K562 (cell line): Measurements from ENCODE around the gene ISG20. TPM values are rescaled to one million over a fixed set of nuclear protein-coding genes. Genes with fewer than 3 reads are reported as not detected.
A peak's percentile ranks its signal among the peaks of the same experiment; 100 is the strongest.

Source experiments
- ATF1 ChIP-seq, 2 experiments: fragments of 450-650 bp in 1 of 2; IDR thresholded peaks; 2 replicates each; pipeline ENCODE4 v1.6.1; 2016; ENCODE audit warnings: missing compliant biosample characterization in 1 of 2, missing genetic modification characterization in 1 of 2
- EP300 ChIP-seq: IDR thresholded peaks from 2 replicates; pipeline ENCODE4 v1.6.1; 2012; ENCODE audit warnings: low read length, improper control_type of control experiment
- GATAD2B ChIP-seq: fragments of 450-650 bp; IDR thresholded peaks from 2 replicates; pipeline ENCODE4 v1.6.1; 2017; ENCODE audit warnings: mild to moderate bottlenecking, borderline replicate concordance
- HMG20A ChIP-seq: fragments of 450-650 bp; formaldehyde crosslinking; conservative IDR thresholded peaks from 2 replicates; pipeline ENCODE4 v1.4.0; 2020; ENCODE audit warnings: mild to moderate bottlenecking, mixed read lengths
- HMGN3 ChIP-seq: IDR thresholded peaks from 2 replicates; pipeline ENCODE4 v1.6.1; 2011; ENCODE audit warnings: borderline replicate concordance, low read depth, mild to moderate bottlenecking, mixed read lengths, low read length; ENCODE audit not compliant: insufficient read length; ENCODE audit errors: extremely low read depth
- MAZ ChIP-seq, 2 experiments: fragments of 450-650 bp in 1 of 2; sonication (generic) in 1 of 2; formaldehyde crosslinking; IDR thresholded peaks in 1 of 2; conservative IDR thresholded peaks in 1 of 2; 2 replicates each; pipeline versions ENCODE4 v1.4.0 to v1.5.0; 2020; ENCODE audit warnings: mild to moderate bottlenecking in 1 of 2, missing genetic modification reagents in 1 of 2
- NCOR1 ChIP-seq: fragments of 450-650 bp; IDR thresholded peaks from 2 replicates; pipeline ENCODE4 v1.6.1; 2016; ENCODE audit warnings: mild to moderate bottlenecking, moderate library complexity
- NONO ChIP-seq, 2 experiments: fragments of 200-400 bp in 1 of 2; fragments of 450-650 bp in 1 of 2; formaldehyde crosslinking in 1 of 2; IDR thresholded peaks; 2 replicates each; pipeline ENCODE4 v1.6.1; 2017; ENCODE audit warnings: low read depth in 2 of 2, mild to moderate bottlenecking in 2 of 2, moderate library complexity in 2 of 2, low read length in 1 of 2
- RB1 ChIP-seq: fragments of 450-650 bp; IDR thresholded peaks from 2 replicates; pipeline ENCODE4 v1.6.1; 2017; ENCODE audit warnings: low read depth, mild to moderate bottlenecking
- SRSF3 ChIP-seq: fragments of 200-400 bp; formaldehyde crosslinking; IDR thresholded peaks from 2 replicates; pipeline ENCODE4 v1.6.1; 2016; ENCODE audit warnings: mild to moderate bottlenecking, low read length, moderate library complexity; ENCODE audit not compliant: insufficient read depth
- TBP ChIP-seq: optimal IDR thresholded peaks from 2 replicates; pipeline ENCODE3; 2011; ENCODE audit warnings: low read depth, low read length, improper control_type of control experiment
- ZNF57 ChIP-seq: fragments of 450-650 bp; formaldehyde crosslinking; IDR thresholded peaks from 2 replicates; pipeline ENCODE4 v1.4.0; 2020; ENCODE audit warnings: mild to moderate bottlenecking, moderate library complexity
- polyA plus RNA-seq, 8 experiments: library from polyadenylated mRNA; depleted of rRNA in 4 of 8; stranded (reverse) in 5 of 8; unstranded in 3 of 8; fragments of >200 nt; fragmentation: Nextera tagmentation in 2 of 8; fragmentation: Illumina TruSeq in 1 of 8; extraction: Ambion mirVana in 2 of 8; extraction: Trizol in 1 of 8; gene quantifications; 2 replicates each; pipeline versions ENCODE4 v1.2.1 to v1.2.3, GENCODE V29; 2011 to 2014; ENCODE audit warnings: inconsistent platforms in 1 of 8, missing spikeins in 1 of 8
- total RNA-seq, 7 experiments: library from RNA; depleted of rRNA in 6 of 7; stranded (reverse); fragments of >200 nt in 6 of 7; fragmentation: Illumina TruSeq in 2 of 7; extraction: Trizol in 2 of 7; gene quantifications; 2 replicates each; pipeline versions ENCODE4 v1.2.1 to v1.2.3, GENCODE V29; 2011 to 2021; ENCODE audit warnings: low replicate concordance in 1 of 7
- TF ChIP-seq, protein P1 (sequence below): fragments of 250-450 bp; sonication (Bioruptor Pico); IDR thresholded peaks from 2 replicates; pipeline ENCODE4 v1.4.0; 2020
- TF ChIP-seq, protein P2 (sequence below): fragments of 250-450 bp; sonication (Bioruptor Pico); IDR thresholded peaks from 2 replicates; pipeline ENCODE4 v1.5.0; 2020; ENCODE audit warnings: mild to moderate bottlenecking, borderline replicate concordance
- TF ChIP-seq, protein P3 (sequence below): fragments of 250-450 bp; sonication (Bioruptor Pico); IDR thresholded peaks from 2 replicates; pipeline ENCODE4 v1.5.0; 2021; ENCODE audit warnings: mild to moderate bottlenecking, borderline replicate concordance

ISG20 gene
- total and polyA plus RNA-seq, 9 of the 15 experiments (the other 6 are each of a cell fraction or from before 2014, with no cell fraction given), result 0.06 to 2.1 (median 1.00) TPM

DNA sequence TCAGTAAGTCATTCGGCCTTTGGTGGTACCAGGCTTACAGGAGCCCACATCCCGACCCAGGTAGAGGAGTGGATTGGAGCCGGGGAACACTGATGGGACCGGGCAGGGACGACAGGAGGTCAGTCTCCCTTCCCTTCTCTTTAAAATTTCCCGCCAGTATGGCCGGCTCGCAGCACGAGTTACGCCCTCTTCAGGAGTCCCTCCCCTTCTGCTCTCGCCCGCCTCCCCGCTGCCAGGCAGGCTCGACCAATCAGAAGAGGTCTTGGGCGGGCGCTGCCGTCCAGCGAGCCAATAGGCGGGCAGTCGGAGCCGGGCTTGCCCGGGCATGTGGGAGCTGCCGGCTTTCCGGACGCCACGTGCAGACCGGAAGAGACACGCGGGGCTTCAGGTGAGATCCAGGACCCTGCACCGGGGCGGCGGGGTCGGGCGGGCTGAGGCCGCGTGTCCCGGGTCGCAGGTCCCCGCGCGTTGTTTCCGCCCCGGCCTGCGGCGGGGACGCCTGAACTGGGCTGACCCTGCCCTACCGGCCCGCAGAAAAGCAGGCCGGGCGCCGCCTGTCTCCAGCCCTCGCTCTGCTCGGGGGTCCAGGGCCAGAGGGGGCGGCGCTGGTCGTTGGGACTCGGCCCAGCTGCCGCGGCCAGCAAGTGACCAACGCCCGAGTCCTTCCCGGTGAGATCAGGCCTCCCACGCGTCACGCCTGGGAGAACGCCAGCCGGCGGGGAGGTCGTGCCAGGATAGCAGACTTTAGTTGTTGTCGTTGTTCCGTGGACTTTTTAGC is 17.6 kb upstream of the ISG20 start, which contains the start of gene AEN (continued):
- TF ChIP-seq GATAD2B, result 0 out of 2 replicates have a peak, but pooled peaks have one; percentile 33
- TF ChIP-seq MAZ (CRISPR knock-in tag; conservative IDR thresholded peaks at IDR 0.05 in 1 of 2, IDR thresholded peaks at IDR 0.05 in 1 of 2), result peak; percentile 58 to 67; a peak in 2 of 4 replicates
- no peak for TF ChIP-seq EP300
- peak; percentile 81 for TF ChIP-seq HMGN3
- peak; percentile 40; the same call in 1 of the 2 replicates for TF ChIP-seq RB1
- TF ChIP-seq NCOR1, result peak; percentile 43
- no peak for TF ChIP-seq ATF1 (CRISPR knock-in tag; IDR thresholded peaks at IDR 0.05)
- peak; percentile 77 for TF ChIP-seq ATF1 (tag; IDR thresholded peaks at IDR 0.05)
- peak; percentile 75 for TF ChIP-seq TBP
- TF ChIP-seq, protein P1, sequence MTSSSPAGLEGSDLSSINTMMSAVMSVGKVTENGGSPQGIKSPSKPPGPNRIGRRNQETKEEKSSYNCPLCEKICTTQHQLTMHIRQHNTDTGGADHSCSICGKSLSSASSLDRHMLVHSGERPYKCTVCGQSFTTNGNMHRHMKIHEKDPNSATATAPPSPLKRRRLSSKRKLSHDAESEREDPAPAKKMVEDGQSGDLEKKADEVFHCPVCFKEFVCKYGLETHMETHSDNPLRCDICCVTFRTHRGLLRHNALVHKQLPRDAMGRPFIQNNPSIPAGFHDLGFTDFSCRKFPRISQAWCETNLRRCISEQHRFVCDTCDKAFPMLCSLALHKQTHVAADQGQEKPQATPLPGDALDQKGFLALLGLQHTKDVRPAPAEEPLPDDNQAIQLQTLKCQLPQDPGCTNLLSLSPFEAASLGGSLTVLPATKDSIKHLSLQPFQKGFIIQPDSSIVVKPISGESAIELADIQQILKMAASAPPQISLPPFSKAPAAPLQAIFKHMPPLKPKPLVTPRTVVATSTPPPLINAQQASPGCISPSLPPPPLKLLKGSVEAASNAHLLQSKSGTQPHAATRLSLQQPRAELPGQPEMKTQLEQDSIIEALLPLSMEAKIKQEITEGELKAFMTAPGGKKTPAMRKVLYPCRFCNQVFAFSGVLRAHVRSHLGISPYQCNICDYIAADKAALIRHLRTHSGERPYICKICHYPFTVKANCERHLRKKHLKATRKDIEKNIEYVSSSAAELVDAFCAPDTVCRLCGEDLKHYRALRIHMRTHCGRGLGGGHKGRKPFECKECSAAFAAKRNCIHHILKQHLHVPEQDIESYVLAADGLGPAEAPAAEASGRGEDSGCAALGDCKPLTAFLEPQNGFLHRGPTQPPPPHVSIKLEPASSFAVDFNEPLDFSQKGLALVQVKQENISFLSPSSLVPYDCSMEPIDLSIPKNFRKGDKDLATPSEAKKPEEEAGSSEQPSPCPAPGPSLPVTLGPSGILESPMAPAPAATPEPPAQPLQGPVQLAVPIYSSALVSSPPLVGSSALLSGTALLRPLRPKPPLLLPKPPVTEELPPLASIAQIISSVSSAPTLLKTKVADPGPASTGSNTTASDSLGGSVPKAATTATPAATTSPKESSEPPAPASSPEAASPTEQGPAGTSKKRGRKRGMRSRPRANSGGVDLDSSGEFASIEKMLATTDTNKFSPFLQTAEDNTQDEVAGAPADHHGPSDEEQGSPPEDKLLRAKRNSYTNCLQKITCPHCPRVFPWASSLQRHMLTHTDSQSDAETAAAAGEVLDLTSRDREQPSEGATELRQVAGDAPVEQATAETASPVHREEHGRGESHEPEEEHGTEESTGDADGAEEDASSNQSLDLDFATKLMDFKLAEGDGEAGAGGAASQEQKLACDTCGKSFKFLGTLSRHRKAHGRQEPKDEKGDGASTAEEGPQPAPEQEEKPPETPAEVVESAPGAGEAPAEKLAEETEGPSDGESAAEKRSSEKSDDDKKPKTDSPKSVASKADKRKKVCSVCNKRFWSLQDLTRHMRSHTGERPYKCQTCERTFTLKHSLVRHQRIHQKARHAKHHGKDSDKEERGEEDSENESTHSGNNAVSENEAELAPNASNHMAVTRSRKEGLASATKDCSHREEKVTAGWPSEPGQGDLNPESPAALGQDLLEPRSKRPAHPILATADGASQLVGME (CRISPR knock-in tag), result peak; percentile 70; the same call in 1 of the 2 replicates
- TF ChIP-seq, protein P2, sequence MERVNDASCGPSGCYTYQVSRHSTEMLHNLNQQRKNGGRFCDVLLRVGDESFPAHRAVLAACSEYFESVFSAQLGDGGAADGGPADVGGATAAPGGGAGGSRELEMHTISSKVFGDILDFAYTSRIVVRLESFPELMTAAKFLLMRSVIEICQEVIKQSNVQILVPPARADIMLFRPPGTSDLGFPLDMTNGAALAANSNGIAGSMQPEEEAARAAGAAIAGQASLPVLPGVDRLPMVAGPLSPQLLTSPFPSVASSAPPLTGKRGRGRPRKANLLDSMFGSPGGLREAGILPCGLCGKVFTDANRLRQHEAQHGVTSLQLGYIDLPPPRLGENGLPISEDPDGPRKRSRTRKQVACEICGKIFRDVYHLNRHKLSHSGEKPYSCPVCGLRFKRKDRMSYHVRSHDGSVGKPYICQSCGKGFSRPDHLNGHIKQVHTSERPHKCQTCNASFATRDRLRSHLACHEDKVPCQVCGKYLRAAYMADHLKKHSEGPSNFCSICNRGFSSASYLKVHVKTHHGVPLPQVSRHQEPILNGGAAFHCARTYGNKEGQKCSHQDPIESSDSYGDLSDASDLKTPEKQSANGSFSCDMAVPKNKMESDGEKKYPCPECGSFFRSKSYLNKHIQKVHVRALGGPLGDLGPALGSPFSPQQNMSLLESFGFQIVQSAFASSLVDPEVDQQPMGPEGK (CRISPR knock-in tag), result no peak
- no peak for TF ChIP-seq ZNF57
- TF ChIP-seq SRSF3, result 0 out of 2 replicates have a peak, but pooled peaks have one; percentile 88
- TF ChIP-seq HMG20A (CRISPR knock-in tag), result no peak
- TF ChIP-seq NONO (IDR thresholded peaks at IDR 0.05; ENCODE audit: low read depth in 2 of 2, low read length in 1 of 2), result peak in 1 of 2 experiments; percentile 71; a peak in 2 of 4 replicates
- TF ChIP-seq, protein P3, sequence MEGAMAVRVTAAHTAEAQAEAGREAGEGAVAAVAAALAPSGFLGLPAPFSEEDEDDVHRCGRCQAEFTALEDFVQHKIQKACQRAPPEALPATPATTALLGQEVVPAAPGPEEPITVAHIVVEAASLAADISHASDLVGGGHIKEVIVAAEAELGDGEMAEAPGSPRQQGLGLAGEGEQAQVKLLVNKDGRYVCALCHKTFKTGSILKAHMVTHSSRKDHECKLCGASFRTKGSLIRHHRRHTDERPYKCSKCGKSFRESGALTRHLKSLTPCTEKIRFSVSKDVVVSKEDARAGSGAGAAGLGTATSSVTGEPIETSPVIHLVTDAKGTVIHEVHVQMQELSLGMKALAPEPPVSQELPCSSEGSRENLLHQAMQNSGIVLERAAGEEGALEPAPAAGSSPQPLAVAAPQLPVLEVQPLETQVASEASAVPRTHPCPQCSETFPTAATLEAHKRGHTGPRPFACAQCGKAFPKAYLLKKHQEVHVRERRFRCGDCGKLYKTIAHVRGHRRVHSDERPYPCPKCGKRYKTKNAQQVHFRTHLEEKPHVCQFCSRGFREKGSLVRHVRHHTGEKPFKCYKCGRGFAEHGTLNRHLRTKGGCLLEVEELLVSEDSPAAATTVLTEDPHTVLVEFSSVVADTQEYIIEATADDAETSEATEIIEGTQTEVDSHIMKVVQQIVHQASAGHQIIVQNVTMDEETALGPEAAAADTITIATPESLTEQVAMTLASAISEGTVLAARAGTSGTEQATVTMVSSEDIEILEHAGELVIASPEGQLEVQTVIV, result no peak
